Astrocyte of the spinal cord (primary cell): Measurements from ENCODE around the gene CCDC134.

Experiments used
- DNase-seq: peaks from one replicate; pipeline ENCODE4 v3.0.0; 2011; ENCODE audit warnings: low read depth, low spot score
- H3K4me3 ChIP-seq: 2 replicates; pipeline ENCODE4 v1.5.1; 2011; ENCODE audit warnings: low read depth, mild to moderate bottlenecking, low read length, moderate library complexity
- in situ Hi-C: cut with HindIII; loops from 2 replicates; pipeline ENCODE4 v1.10.0; 2017; ENCODE audit warnings: low sequenced_read_pairs
- TF ChIP-seq, protein P1 (sequence below): IDR thresholded peaks from 2 replicates; pipeline ENCODE4 v1.5.1; 2012; ENCODE audit warnings: low read depth, mild to moderate bottlenecking, low read length, inconsistent platforms

CCDC134 gene

DNA sequence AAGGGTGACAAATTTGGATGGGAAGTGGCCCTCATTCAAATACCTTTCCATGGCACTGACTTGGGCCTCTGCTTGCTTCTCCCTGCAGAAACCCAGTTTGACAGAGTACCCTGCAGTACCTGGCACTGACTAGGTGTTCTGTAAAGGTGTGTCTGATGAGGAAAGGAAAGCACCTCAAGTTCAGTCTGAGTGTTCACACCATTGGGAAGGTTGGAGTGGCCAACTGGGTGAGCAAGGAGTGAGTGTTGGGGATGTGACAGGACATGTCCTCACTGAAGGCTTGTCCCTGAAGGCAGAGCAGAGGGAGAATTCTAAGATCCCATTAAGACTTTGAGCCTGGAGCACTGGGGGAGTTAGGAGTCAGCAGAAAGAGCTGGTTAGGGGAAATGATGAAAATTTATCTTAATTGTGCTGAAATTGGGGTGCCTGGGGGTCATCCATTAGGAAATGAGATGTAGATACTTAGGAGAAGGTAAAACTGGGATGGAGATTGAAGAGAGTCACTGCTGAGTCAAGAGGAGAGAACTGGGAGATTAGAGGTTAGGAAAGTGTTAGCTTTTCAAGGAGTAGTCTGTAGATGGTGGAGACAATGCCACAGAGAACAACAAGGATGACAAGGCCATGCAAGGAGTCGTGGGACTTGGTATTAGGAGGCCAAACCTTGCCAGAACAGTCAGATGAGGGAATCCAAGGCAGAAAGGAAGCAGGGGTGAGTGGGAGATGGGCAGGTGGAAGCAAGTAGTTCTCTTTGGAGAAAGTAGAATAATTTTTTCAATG lies 38.6 kb downstream of the CCDC134 start:
- no peak overlapping the region for H3K4me3 ChIP-seq
- no peak for DNase-seq
- TF ChIP-seq, protein P1, sequence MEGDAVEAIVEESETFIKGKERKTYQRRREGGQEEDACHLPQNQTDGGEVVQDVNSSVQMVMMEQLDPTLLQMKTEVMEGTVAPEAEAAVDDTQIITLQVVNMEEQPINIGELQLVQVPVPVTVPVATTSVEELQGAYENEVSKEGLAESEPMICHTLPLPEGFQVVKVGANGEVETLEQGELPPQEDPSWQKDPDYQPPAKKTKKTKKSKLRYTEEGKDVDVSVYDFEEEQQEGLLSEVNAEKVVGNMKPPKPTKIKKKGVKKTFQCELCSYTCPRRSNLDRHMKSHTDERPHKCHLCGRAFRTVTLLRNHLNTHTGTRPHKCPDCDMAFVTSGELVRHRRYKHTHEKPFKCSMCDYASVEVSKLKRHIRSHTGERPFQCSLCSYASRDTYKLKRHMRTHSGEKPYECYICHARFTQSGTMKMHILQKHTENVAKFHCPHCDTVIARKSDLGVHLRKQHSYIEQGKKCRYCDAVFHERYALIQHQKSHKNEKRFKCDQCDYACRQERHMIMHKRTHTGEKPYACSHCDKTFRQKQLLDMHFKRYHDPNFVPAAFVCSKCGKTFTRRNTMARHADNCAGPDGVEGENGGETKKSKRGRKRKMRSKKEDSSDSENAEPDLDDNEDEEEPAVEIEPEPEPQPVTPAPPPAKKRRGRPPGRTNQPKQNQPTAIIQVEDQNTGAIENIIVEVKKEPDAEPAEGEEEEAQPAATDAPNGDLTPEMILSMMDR = no peak
- in situ Hi-C loops = no loop called here

DNA sequence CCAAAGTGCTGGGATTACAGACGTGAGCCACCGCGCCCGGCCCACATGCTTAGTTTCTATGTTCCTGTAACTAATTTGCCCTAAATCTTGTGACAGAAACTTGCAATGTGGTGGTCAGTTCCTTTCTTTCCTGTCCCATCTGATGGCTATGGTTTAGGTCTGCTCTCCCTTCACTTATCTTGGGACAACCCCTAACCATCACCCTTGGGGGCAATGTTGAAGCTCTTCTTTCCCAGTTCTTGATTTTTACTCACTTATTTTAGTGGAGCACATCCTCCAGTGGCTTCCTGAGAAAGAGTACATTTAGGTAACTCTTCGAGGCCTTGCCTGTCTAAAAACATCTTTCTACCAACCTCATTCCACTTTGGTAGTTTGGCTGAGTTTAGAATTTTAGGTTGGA lies 39.7 kb downstream of the CCDC134 start:
- no peak for DNase-seq
- no peak overlapping the region for H3K4me3 ChIP-seq
- in situ Hi-C loops = no loop called here
- TF ChIP-seq, protein P1 = no peak

DNA sequence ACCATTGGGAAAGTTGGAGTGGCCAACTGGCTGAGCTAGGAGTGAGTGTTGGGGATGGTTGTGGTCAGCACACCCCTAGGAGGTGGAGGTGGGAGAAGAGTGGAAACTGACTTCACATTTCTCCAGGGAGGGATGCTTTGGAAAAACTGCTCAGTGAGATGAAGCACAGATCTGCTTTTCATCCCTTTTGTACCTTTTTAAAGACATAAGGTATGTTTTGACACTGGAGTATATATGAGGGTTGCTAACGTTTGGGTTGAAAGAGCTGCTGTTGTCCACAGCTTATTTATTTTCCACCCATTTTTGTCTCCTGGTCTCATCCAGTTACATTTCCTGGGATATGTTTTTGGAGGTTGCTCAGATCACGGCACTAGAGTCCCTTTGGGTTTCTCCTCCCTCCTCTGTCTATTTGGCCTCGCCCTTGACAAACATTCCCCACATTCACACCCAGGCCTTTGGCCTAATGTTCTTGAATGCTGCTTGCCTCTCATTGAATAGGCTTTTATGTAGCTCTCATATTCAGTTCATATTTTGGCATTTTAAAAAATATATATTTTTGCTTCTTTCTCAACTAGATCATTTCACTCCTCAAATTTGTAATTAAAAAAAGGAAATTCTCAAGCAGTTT lies 40.7 kb downstream of the CCDC134 start:
- in situ Hi-C loops = no loop called here
- H3K4me3 ChIP-seq = no peak overlapping the region
- no peak for DNase-seq
- TF ChIP-seq, protein P1 = no peak

DNA sequence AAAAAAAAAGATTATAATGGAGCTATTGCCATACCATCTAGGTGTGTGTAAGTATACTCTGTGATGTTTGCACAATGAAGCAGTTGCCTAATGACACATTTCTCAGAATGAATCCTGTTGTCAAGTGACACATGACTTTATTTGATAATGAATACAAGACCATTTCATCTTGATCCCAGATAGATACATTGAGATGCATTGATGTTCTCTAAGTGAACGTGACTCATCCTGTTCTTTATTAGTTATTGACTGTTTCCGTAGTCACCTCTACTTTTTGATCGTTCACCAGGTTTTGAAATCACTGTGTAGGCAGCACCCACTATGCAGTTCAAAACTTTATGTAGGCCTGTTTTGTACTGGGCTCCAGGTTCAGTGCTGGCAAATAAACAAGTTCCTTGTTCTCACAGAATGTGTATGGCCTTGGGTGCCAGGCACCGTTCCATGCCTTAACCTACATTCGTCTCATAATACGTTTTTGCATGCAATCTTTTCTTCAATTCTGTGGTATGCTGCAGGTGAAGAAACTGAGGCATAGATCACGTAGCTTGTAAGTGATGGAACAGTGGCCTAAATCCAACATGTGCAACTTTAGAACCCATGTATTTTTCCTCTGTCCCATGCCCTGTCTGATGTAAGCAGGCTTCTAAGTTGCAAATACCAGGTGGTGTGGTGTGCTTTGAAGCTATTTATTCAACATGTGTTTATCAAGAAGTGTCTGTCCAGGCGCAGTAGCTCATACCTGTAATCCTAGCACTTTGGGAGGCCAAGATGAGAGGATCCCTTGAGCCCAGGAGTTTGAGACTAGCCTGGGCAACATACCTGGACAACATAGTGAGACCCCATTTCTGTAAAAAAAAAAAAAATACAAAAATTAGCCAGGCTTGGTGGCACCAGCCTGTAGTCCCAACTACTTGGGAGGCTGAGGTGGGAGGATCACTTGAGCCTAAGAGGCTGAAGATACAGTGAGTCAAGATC lies 42.8 kb downstream of the CCDC134 start:
- no peak for DNase-seq
- in situ Hi-C loops = no loop called here
- TF ChIP-seq, protein P1 = no peak
- H3K4me3 ChIP-seq = no peak overlapping the region

DNA sequence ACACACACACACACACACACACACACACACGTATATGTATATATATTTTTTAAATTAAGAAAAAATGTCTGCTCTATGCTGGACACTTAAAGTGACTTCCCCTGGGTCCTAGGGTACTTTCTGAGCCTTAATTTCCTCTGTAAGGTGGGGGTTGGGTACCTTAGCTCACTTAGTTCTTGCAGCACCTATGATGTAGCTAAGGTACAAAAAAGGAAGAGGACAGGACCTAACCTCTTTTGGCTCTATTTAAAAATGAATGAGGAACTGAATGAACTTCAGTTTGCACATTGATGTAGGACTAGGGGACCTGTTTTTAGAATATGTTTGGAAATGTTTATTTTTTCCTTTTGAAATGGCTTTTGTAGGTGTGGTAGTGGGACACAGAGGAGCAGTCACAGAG lies 43.6 kb downstream of the CCDC134 start:
- in situ Hi-C loops = no loop called here
- DNase-seq = no peak
- TF ChIP-seq, protein P1 = no peak
- no peak overlapping the region for H3K4me3 ChIP-seq

DNA sequence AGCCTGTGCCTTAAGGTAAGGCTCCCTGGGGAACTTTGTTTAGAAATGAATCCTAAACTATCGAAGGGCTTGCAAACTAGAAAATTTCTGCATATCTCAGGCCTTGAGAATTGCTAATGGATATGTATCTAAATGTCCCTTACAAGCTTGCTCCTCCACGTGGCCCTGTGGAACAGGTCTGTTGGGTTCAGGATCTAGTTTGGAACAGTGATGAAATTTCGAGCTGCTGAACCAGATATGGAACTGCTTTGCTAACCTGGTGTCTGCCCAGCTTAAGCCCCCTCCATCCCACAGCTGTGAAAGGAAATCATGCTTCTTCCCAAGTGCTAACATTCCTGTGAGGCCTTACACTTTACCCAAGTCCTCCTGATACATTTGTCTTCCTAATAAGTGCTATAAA lies 44.0 kb downstream of the CCDC134 start:
- no peak for DNase-seq
- TF ChIP-seq, protein P1 = no peak
- in situ Hi-C loops = no loop called here
- no peak overlapping the region for H3K4me3 ChIP-seq
